Testis (tissue), 3 donors: ENCODE data around the gene KCP. TPM values are rescaled to one million over a fixed set of nuclear protein-coding genes. Genes with fewer than 3 reads are reported as not detected.

ENCODE experiments used
- DNase-seq: peaks from one replicate; pipeline ENCODE4 v3.0.0-alpha.2; 2019
- H3K27ac ChIP-seq, 2 donors: fragments of 200-600 bp; sonication (generic); one replicate each; pipeline ENCODE4 v1.5.1; 2019
- H3K27me3 ChIP-seq: fragments of 200-600 bp; sonication (generic); one replicate; pipeline ENCODE4 v1.5.1; 2019
- H3K36me3 ChIP-seq: fragments of 200-600 bp; sonication (generic); one replicate; pipeline ENCODE4 v1.5.1; 2017; ENCODE audit warnings: low read depth; ENCODE audit errors: missing control alignments
- H3K4me1 ChIP-seq: fragments of 200-600 bp; sonication (generic); one replicate; pipeline ENCODE4 v1.5.1; 2019
- H3K4me3 ChIP-seq, 2 donors: fragments of 200-600 bp; sonication (generic); one replicate each; pipeline ENCODE4 v1.5.1; 2017 to 2019
- H3K9me3 ChIP-seq: fragments of 200-600 bp; sonication (generic); one replicate; pipeline ENCODE4 v1.5.1; 2017
- POLR2A ChIP-seq: fragments of 450-650 bp; IDR thresholded peaks from one replicate; pipeline ENCODE4 v1.6.1; 2017; ENCODE audit warnings: antibody characterized with exemption, mild to moderate bottlenecking, moderate library complexity
- WGBS, 2 donors: methylation state at CpG; one replicate each; pipeline ENCODE4 v1.1.5; 2018; 5-methylcytosine and 5-hydroxymethylcytosine counted together
- intact Hi-C: fragments of 100-400 bp; cut with DNase I; formaldehyde crosslinking; loops from one replicate; pipeline ENCODE4 v1.15.1; 2023; ENCODE audit warnings: low total_unique reads
- polyA plus RNA-seq: library from polyadenylated mRNA; stranded (reverse); fragments of 350-450 nt; fragmentation: Illumina TruSeq; extraction: RNeasy Lipid Tissue Mini Kit (QIAGEN cat#74804); gene quantifications from one replicate; pipeline ENCODE4 v1.2.3, GENCODE V29; 2014; ENCODE audit warnings: low read depth, low replicate concordance; ENCODE audit not compliant: insufficient read depth
- total RNA-seq, 2 donors: library from RNA; depleted of rRNA; stranded (reverse); fragments of >200 nt; gene quantifications; one replicate each; pipeline ENCODE4 v1.2.3, GENCODE V29; 2016
- TF ChIP-seq, protein P1 (sequence below), 3 experiments: fragments of 450-650 bp in 2 of 3; fragments of 200-600 bp in 1 of 3; sonication (generic) in 1 of 3; IDR thresholded peaks; one replicate each; pipeline ENCODE4 v1.5.1; 2016 to 2019; ENCODE audit warnings: antibody characterized with exemption in 3 of 3, mild to moderate bottlenecking in 2 of 3, moderate library complexity in 1 of 3

KCP gene
- total and polyA plus RNA-seq, 3 donors from 2014 or later, result 0.68 to 1.4 (median 1.2) TPM

GRCh38 chr7:128931965-128932861 is 21.7 kb upstream of the KCP start:
- H3K4me1 ChIP-seq, result no peaks in the 10 kb centered on the region
- no peaks in the 10 kb centered on the region for H3K27me3 ChIP-seq
- 86 to 92% methylated on average over 11 to 19 of the region's 19 CpGs for WGBS, 2 donors

DNA sequence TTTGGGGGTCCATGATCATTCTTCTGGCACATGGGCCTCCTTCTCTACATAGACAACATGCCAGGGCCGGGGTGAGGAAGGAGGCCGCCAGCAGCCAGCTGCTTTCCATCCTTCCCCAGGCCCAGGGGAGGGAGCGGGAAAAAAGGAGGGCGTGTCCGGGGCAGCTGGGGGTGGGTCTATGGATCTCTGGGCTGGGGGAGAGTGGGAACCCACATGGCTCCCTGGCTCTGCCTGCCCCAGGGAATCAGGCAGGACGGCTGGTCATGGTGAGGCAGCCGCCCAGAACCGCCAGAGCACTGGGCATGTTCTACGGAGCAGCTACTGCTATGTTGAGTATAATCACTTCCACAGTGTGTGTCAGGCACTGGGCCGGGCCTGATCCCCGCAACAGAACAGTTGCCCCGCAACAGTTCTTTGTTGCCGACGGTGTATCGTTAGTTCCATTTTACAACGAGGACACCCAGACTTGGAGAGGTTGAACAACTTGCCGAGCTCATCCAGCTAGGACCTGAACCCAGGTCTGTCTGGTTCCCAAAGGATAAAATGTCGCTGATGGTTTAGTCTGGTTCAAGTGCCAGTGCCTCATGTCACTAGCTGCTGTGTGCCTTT is 20.8 kb upstream of the KCP start:
- DNase-seq, result no peak
- WGBS, 2 donors, result 96 to 98% methylated on average over 14 to 18 of the region's 18 CpGs
- intact Hi-C loops, result no loop called here
- Histone ChIP-seq H3K27ac (no peak overlapping the region), H3K4me1 (no peaks in the 10 kb centered on the region), H3K36me3 (no peaks in the 10 kb centered on the region), H3K27me3 (no peaks in the 10 kb centered on the region), H3K4me3 (no peak overlapping the region), H3K9me3 (no peaks in the 10 kb centered on the region)
- TF ChIP-seq, protein P1, sequence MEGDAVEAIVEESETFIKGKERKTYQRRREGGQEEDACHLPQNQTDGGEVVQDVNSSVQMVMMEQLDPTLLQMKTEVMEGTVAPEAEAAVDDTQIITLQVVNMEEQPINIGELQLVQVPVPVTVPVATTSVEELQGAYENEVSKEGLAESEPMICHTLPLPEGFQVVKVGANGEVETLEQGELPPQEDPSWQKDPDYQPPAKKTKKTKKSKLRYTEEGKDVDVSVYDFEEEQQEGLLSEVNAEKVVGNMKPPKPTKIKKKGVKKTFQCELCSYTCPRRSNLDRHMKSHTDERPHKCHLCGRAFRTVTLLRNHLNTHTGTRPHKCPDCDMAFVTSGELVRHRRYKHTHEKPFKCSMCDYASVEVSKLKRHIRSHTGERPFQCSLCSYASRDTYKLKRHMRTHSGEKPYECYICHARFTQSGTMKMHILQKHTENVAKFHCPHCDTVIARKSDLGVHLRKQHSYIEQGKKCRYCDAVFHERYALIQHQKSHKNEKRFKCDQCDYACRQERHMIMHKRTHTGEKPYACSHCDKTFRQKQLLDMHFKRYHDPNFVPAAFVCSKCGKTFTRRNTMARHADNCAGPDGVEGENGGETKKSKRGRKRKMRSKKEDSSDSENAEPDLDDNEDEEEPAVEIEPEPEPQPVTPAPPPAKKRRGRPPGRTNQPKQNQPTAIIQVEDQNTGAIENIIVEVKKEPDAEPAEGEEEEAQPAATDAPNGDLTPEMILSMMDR (IDR thresholded peaks at IDR 0.05), result no peak
- no peak for TF ChIP-seq POLR2A

More at GRCh38 chr7:128931965-128932861, 21.7 kb upstream of the KCP start:
- H3K9me3 ChIP-seq, result no peaks in the 10 kb centered on the region
- no peaks in the 10 kb centered on the region for H3K36me3 ChIP-seq
- intact Hi-C loops, result no loop called here
- H3K4me3 ChIP-seq, result no peak overlapping the region
- TF ChIP-seq, protein P1 (IDR thresholded peaks at IDR 0.05), result no peak
- no peak for TF ChIP-seq POLR2A
- no peak for DNase-seq
- no peak overlapping the region for H3K27ac ChIP-seq

GRCh38 chr7:128928882-128929788 is 18.6 kb upstream of the KCP start:
- Histone ChIP-seq H3K27me3 (no peaks in the 10 kb centered on the region), H3K4me3 (no peak overlapping the region)
- intact Hi-C loops, result no loop called here

GRCh38 chr7:128928159-128928813 is 17.8 kb upstream of the KCP start:
- intact Hi-C loops, result no loop called here
- H3K4me3 ChIP-seq, result no peak overlapping the region
- H3K27ac ChIP-seq, result no peak overlapping the region
- TF ChIP-seq, protein P1 (IDR thresholded peaks at IDR 0.05), result no peak
- TF ChIP-seq POLR2A, result no peak
- H3K36me3 ChIP-seq, result no peaks in the 10 kb centered on the region
- WGBS, 2 donors, result 93 to 98% methylated on average over 6 to 8 of the region's 8 CpGs
- DNase-seq, result no peak
- H3K9me3 ChIP-seq, result no peaks in the 10 kb centered on the region
- H3K27me3 ChIP-seq, result no peaks in the 10 kb centered on the region
- no peaks in the 10 kb centered on the region for H3K4me1 ChIP-seq

More at GRCh38 chr7:128928882-128929788, 18.6 kb upstream of the KCP start:
- Histone ChIP-seq H3K27ac (no peak overlapping the region), H3K9me3 (no peaks in the 10 kb centered on the region), H3K4me1 (no peaks in the 10 kb centered on the region), H3K36me3 (no peaks in the 10 kb centered on the region)
- DNase-seq, result no peak
- 85 to 87% methylated on average over 14 of the region's 14 CpGs for WGBS, 2 donors
- no peak for TF ChIP-seq POLR2A
- TF ChIP-seq, protein P1 (IDR thresholded peaks at IDR 0.05), result no peak
